A673 (cell line): ENCODE results near the gene DCLK2. TPM values are rescaled to one million over a fixed set of nuclear protein-coding genes. Genes with fewer than 3 reads are reported as not detected.

ENCODE experiments used
- BruUV-seq: library from RNA; stranded (reverse); fragments of 400-500 nt; replicated peaks from 2 replicates; lab custom pipeline; 2021; lab: Mats Ljungman, UMichigan
- CTCF ChIA-PET: fragments of 300-600 bp; sonication (Branson Sonifier 250); formaldehyde crosslinking; loops from one replicate; lab custom pipeline; 2022; ENCODE audit warnings: antibody characterized with exemption; lab: Charles Lee
- POLR2A ChIA-PET: fragments of 300-600 bp; sonication (Branson Sonifier 250); formaldehyde crosslinking; loops from one replicate; lab custom pipeline; 2022; ENCODE audit warnings: antibody characterized with exemption; ENCODE audit not compliant: low non-redundant PET; lab: Charles Lee
- DNase-seq: peaks from one replicate; pipeline ENCODE4 v3.0.0-alpha.2; 2015; ENCODE audit warnings: low spot score
- H3K27ac ChIP-seq: fragments of 200-600 bp; sonication (generic); 2 replicates; pipeline ENCODE4 v1.5.1; 2016; ENCODE audit warnings: mixed run types, low read depth, mild to moderate bottlenecking, mixed read lengths, antibody characterized with exemption, low read length; ENCODE audit not compliant: poor library complexity, severe bottlenecking
- H3K27me3 ChIP-seq: fragments of 200-600 bp; sonication (generic); replicated peaks from 2 replicates; pipeline ENCODE4 v1.6.1; 2017; ENCODE audit warnings: mixed run types, low read depth, mild to moderate bottlenecking, mixed read lengths, antibody characterized with exemption, low read length; ENCODE audit not compliant: insufficient read depth, poor library complexity
- H3K36me3 ChIP-seq: fragments of 200-600 bp; sonication (generic); 2 replicates; pipeline ENCODE4 v1.6.1; 2016; ENCODE audit warnings: mixed run types, mild to moderate bottlenecking, mixed read lengths, antibody characterized with exemption, low read length; ENCODE audit not compliant: insufficient read depth, poor library complexity, severe bottlenecking
- H3K4me1 ChIP-seq: fragments of 200-600 bp; sonication (generic); 2 replicates; pipeline ENCODE4 v1.6.1; 2017; ENCODE audit warnings: mixed run types, mild to moderate bottlenecking, mixed read lengths, antibody characterized with exemption, low read length; ENCODE audit not compliant: insufficient read depth, poor library complexity, severe bottlenecking
- H3K4me3 ChIP-seq: fragments of 200-600 bp; sonication (generic); 2 replicates; pipeline ENCODE4 v1.5.1; 2016; ENCODE audit warnings: low read depth, mixed run types, mild to moderate bottlenecking, mixed read lengths, low read length; ENCODE audit not compliant: poor library complexity, severe bottlenecking
- H3K9me3 ChIP-seq: fragments of 200-600 bp; sonication (generic); 2 replicates; pipeline ENCODE4 v1.6.1; 2016; ENCODE audit warnings: mixed run types, low read depth, mild to moderate bottlenecking, mixed read lengths, antibody characterized with exemption, low read length; ENCODE audit not compliant: poor library complexity, severe bottlenecking
- EZH2 ChIP-seq: fragments of 200-600 bp; sonication (generic); IDR thresholded peaks from 2 replicates; pipeline ENCODE4 v1.6.1; 2017; ENCODE audit warnings: borderline replicate concordance, low read depth, mild to moderate bottlenecking, mixed read lengths, antibody characterized with exemption, low read length; ENCODE audit not compliant: poor library complexity, severe bottlenecking
- intact Hi-C: fragments of 100-400 bp; cut with micrococcal nuclease; formaldehyde crosslinking; loops from one replicate; pipeline ENCODE4 v1.10.0; 2022; ENCODE audit not compliant: unreplicated experiment
- total RNA-seq: library from RNA; stranded (reverse); gene quantifications from 2 replicates; pipeline ENCODE4 v1.2.3, GENCODE V29; 2021
- TF ChIP-seq, protein P1 (sequence below): fragments of 300-800, 200-600 bp; sonication (generic); conservative IDR thresholded peaks from 2 replicates; pipeline ENCODE4 v1.5.1; 2017; ENCODE audit warnings: low read depth, mild to moderate bottlenecking, antibody characterized with exemption, low read length, moderate library complexity, mixed read lengths

DCLK2 gene
- total RNA-seq, 1 experiment from 2014 or later: 4.9 TPM

DNA sequence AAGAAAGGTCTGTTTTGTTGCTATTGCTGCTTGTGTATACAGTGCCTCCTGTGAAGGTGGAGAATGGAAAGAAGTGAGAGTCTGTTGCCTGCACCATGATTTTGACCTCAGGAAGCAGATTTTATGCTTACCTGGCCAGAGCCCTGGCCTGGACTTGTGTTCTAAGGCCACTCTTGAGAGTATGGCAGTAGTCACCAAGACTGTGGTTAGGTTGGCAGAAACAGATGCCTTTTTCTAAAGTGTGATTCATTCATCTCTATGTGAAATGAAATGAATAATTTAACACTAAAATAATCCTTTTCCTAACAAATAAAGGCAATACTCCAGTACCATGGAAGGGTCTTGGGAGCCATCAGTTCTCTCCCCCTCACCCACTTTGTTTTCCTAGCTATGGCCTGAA, 161.8 kb downstream of the DCLK2 start:
- intact Hi-C loops: loop anchor here (5.0 kb wide), 2 partner anchors 243 to 328 kb away; no protein-coding TSS in a partner anchor
- Histone ChIP-seq H3K27ac (no peak overlapping the region), H3K9me3 (no peaks in the 10 kb centered on the region), H3K36me3 (no peaks in the 10 kb centered on the region), H3K4me3 (no peak overlapping the region), H3K27me3 (no peaks in the 10 kb centered on the region), H3K4me1 (peaks cover 28% of the 10 kb centered on the region)
- no TSS peak for BruUV-seq
- no peak for TF ChIP-seq EZH2
- TF ChIP-seq, protein P1, sequence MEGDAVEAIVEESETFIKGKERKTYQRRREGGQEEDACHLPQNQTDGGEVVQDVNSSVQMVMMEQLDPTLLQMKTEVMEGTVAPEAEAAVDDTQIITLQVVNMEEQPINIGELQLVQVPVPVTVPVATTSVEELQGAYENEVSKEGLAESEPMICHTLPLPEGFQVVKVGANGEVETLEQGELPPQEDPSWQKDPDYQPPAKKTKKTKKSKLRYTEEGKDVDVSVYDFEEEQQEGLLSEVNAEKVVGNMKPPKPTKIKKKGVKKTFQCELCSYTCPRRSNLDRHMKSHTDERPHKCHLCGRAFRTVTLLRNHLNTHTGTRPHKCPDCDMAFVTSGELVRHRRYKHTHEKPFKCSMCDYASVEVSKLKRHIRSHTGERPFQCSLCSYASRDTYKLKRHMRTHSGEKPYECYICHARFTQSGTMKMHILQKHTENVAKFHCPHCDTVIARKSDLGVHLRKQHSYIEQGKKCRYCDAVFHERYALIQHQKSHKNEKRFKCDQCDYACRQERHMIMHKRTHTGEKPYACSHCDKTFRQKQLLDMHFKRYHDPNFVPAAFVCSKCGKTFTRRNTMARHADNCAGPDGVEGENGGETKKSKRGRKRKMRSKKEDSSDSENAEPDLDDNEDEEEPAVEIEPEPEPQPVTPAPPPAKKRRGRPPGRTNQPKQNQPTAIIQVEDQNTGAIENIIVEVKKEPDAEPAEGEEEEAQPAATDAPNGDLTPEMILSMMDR: no peak
- no peak for DNase-seq
- POLR2A ChIA-PET: no interaction called here
- CTCF ChIA-PET: no interaction called here

DNA sequence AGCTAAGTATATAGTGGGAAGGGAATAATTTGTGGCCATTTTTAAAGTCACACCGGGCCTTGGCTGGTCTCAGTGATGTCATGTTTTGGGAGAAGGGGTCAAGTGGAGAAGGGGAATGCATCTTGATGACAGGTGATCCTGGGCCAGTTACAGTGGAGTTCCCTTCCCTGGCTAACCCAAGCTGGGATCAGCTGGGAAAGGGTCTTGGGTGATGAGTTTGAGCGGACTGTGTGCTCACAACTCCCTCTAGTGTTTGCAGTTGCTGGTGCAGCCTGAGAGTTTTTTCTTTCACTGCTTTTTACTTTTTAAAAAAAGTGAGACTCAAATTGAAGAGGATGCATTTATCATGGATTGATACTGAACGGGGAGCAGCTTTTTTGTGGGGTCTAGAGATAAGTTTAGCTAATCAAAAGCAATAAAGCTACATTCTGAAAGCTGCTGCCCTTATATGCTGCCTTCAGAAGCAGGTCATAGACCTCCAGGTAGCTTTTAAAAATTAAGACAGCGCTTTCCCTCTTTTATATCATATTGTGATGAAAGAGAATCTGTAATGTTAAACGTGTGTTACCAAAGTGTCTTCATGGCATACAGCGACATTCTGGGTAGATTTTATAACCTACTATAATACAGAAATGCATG, 164.7 kb downstream of the DCLK2 start:
- TF ChIP-seq, protein P1: peak; percentile 94
- no peak for TF ChIP-seq EZH2
- peak; percentile 57 for DNase-seq
- Histone ChIP-seq H3K9me3 (no peaks in the 10 kb centered on the region), H3K36me3 (no peaks in the 10 kb centered on the region), H3K4me1 (peaks cover 12% of the 10 kb centered on the region), H3K4me3 (no peak overlapping the region), H3K27ac (no peak overlapping the region), H3K27me3 (no peaks in the 10 kb centered on the region)
- intact Hi-C loops: loop anchor here (2.0 to 5.0 kb wide), 4 partner anchors 232 to 331 kb away; no protein-coding TSS in a partner anchor
- POLR2A ChIA-PET: interaction anchor here (0.7 kb wide), 1 partner anchor 18 kb away, joined by 8 read pairs; no protein-coding TSS in a partner anchor
- CTCF ChIA-PET: interaction anchor here (0.6 to 1.0 kb wide), 7 partner anchors 12 to 624 kb away, joined by 3 to 4 read pairs (median 3); no protein-coding TSS in a partner anchor
- BruUV-seq: no TSS peak

DNA sequence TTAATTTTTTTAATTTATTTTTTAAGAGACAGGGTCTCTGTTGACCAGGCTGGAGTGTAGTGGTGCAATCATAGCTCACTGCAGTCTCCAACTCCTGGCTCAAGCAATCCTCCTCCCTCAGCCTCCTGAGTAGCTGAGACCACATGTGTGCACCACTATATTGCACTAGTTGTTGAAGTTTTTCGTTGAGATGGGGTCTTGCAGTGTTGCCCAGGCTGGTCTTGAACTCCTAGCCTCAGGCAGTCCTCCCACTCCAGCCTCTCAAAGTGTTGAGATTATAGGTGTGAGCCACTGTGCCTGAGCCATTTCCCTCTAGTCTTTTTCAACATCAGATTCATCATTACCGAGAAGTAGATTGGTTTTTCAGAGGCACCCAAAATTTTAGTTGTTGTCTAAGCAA, 165.7 kb downstream of the DCLK2 start:
- TF ChIP-seq, protein P1: no peak
- TF ChIP-seq EZH2: no peak
- H3K27ac ChIP-seq: no peak overlapping the region
- no peaks in the 10 kb centered on the region for H3K9me3 ChIP-seq
- intact Hi-C loops: loop anchor here (2.0 to 5.0 kb wide), 4 partner anchors 233 to 332 kb away; no protein-coding TSS in a partner anchor
- POLR2A ChIA-PET: no interaction called here
- no peaks in the 10 kb centered on the region for H3K36me3 ChIP-seq
- no peaks in the 10 kb centered on the region for H3K27me3 ChIP-seq
- CTCF ChIA-PET: interaction anchor here (0.6 to 0.7 kb wide), 5 partner anchors 234 to 564 kb away, joined by 3 to 8 read pairs (median 4); no protein-coding TSS in a partner anchor
- H3K4me1 ChIP-seq: peaks cover 12% of the 10 kb centered on the region
- H3K4me3 ChIP-seq: no peak overlapping the region
- no TSS peak for BruUV-seq
- no peak for DNase-seq
